A549 (cell line): ENCODE data around the gene PPP2R5A.

ENCODE experiments used
- EP300 ChIP-seq, 2 experiments: fragments of >200 bp; sonication (Bioruptor Twin); formaldehyde crosslinking; IDR thresholded peaks; 2 replicates in 1 of 2; 3 replicates in 1 of 2; pipeline ENCODE4 v1.6.1; 2016 to 2017
- MAFK ChIP-seq: fragments of 450-650 bp; IDR thresholded peaks from 2 replicates; pipeline ENCODE4 v1.6.1; 2014; ENCODE audit not compliant: partially characterized antibody
- MYC ChIP-seq: IDR thresholded peaks from 2 replicates; pipeline ENCODE4 v1.6.1; 2012; ENCODE audit warnings: mild to moderate bottlenecking, inconsistent platforms, low read length, improper control_type of control experiment, borderline replicate concordance
- POLR2A ChIP-seq: IDR thresholded peaks from 2 replicates; pipeline ENCODE4 v1.6.1; 2012; ENCODE audit warnings: mild to moderate bottlenecking, low read length
- ZFP36 ChIP-seq: fragments of 450-650 bp; IDR thresholded peaks from 2 replicates; pipeline ENCODE4 v1.6.1; 2014; ENCODE audit warnings: borderline replicate concordance; ENCODE audit not compliant: partially characterized antibody
- TF ChIP-seq, protein P1 (sequence below): fragments of 200-600 bp; sonication (generic); IDR thresholded peaks from 2 replicates; pipeline ENCODE4 v1.6.1; 2016; ENCODE audit warnings: antibody characterized with exemption, mild to moderate bottlenecking, moderate library complexity

DNA sequence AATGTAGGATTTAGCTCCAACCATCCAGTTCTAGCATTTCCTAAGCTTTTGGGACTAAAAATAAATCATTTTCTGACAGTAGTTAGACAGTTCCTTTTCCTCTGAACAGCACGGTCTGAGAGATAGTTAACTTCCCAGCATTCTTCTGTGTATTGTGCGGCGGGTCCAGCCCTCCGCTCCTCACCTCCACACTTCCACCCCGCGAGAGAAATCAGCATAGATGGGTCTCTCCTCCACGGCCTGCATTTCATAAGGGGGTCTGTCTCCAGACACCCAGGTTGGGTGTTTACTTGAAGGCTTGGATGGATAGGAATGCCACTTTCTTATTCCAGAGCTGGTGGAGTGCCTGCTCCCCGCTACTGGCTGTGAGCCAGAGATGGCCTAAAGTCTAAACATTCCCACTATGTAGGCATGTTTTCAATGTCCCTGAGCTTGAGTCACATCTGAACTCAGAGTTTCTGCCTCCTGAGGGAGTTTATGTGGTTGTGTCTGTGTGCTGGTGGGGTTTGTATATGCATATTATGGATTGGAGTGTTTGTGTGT is 38.0 kb upstream of the PPP2R5A start:
- TF ChIP-seq EP300 (IDR thresholded peaks at IDR 0.05) (no peak), POLR2A (no peak), ZFP36 (no peak), MAFK (no peak), MYC (no peak)
- TF ChIP-seq, protein P1, sequence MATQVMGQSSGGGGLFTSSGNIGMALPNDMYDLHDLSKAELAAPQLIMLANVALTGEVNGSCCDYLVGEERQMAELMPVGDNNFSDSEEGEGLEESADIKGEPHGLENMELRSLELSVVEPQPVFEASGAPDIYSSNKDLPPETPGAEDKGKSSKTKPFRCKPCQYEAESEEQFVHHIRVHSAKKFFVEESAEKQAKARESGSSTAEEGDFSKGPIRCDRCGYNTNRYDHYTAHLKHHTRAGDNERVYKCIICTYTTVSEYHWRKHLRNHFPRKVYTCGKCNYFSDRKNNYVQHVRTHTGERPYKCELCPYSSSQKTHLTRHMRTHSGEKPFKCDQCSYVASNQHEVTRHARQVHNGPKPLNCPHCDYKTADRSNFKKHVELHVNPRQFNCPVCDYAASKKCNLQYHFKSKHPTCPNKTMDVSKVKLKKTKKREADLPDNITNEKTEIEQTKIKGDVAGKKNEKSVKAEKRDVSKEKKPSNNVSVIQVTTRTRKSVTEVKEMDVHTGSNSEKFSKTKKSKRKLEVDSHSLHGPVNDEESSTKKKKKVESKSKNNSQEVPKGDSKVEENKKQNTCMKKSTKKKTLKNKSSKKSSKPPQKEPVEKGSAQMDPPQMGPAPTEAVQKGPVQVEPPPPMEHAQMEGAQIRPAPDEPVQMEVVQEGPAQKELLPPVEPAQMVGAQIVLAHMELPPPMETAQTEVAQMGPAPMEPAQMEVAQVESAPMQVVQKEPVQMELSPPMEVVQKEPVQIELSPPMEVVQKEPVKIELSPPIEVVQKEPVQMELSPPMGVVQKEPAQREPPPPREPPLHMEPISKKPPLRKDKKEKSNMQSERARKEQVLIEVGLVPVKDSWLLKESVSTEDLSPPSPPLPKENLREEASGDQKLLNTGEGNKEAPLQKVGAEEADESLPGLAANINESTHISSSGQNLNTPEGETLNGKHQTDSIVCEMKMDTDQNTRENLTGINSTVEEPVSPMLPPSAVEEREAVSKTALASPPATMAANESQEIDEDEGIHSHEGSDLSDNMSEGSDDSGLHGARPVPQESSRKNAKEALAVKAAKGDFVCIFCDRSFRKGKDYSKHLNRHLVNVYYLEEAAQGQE, result no peak
